ENCODE measurements around the gene DGCR2.

GRCh38 chr22:18987765-18988164 is 134.4 kb downstream of the DGCR2 start:
- TF ChIP-seq, protein P1, sequence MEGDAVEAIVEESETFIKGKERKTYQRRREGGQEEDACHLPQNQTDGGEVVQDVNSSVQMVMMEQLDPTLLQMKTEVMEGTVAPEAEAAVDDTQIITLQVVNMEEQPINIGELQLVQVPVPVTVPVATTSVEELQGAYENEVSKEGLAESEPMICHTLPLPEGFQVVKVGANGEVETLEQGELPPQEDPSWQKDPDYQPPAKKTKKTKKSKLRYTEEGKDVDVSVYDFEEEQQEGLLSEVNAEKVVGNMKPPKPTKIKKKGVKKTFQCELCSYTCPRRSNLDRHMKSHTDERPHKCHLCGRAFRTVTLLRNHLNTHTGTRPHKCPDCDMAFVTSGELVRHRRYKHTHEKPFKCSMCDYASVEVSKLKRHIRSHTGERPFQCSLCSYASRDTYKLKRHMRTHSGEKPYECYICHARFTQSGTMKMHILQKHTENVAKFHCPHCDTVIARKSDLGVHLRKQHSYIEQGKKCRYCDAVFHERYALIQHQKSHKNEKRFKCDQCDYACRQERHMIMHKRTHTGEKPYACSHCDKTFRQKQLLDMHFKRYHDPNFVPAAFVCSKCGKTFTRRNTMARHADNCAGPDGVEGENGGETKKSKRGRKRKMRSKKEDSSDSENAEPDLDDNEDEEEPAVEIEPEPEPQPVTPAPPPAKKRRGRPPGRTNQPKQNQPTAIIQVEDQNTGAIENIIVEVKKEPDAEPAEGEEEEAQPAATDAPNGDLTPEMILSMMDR (IDR thresholded peaks at IDR 0.05), result no peak
- no peak for TF ChIP-seq POLR2A (IDR thresholded peaks at IDR 0.05)
